Measurements from ENCODE around the gene TBPL1.
A peak's percentile ranks its signal among the peaks of the same experiment; 100 is the strongest.

TBPL1 gene

GRCh38 chr6:134009876-134010275 lies 56.9 kb downstream of the TBPL1 start:
- DNase-seq: no peak

GRCh38 chr6:134010400-134010799 lies 57.4 kb downstream of the TBPL1 start:
- no peak for DNase-seq

- DNase-seq: no peak
Measured at GRCh38 chr6:134010974-134011373, 58.0 kb downstream of the TBPL1 start.

GRCh38 chr6:134014588-134015137 lies 61.6 kb downstream of the TBPL1 start:
- no peak for DNase-seq

GRCh38 chr6:134015719-134016557 lies 62.9 kb downstream of the TBPL1 start:
- no peak for DNase-seq

- no peak for DNase-seq
Measured at GRCh38 chr6:134016558-134016814, 63.5 kb downstream of the TBPL1 start.

- DNase-seq: no peak
Measured at GRCh38 chr6:134020071-134020470, 67.0 kb downstream of the TBPL1 start.

GRCh38 chr6:134020543-134020942 lies 67.5 kb downstream of the TBPL1 start:
- no peak for DNase-seq

- DNase-seq: no peak
Measured at GRCh38 chr6:134020968-134021367, 67.9 kb downstream of the TBPL1 start.

GRCh38 chr6:134021396-134022122 lies 68.5 kb downstream of the TBPL1 start:
- DNase-seq: no peak

GRCh38 chr6:134022650-134023049 lies 69.6 kb downstream of the TBPL1 start:
- no peak for DNase-seq

- DNase-seq: no peak
Measured at GRCh38 chr6:134026597-134026996, 73.6 kb downstream of the TBPL1 start.

GRCh38 chr6:134028438-134028837 lies 75.4 kb downstream of the TBPL1 start:
- no peak for DNase-seq

GRCh38 chr6:134029495-134030455 lies 76.8 kb downstream of the TBPL1 start:
- no peak for DNase-seq

GRCh38 chr6:134031696-134032255 lies 78.8 kb downstream of the TBPL1 start:
- DNase-seq: no peak

GRCh38 chr6:134034478-134034877 lies 81.5 kb downstream of the TBPL1 start:
- DNase-seq: peak in 1 of 5 experiments; percentile 29

- no peak for DNase-seq
Measured at GRCh38 chr6:134034961-134035822, 82.2 kb downstream of the TBPL1 start.

- peak in 1 of 5 experiments; percentile 28 for DNase-seq
Measured at GRCh38 chr6:134035823-134036296, 82.8 kb downstream of the TBPL1 start.

- peak in 1 of 5 experiments; percentile 77 for DNase-seq
Measured at GRCh38 chr6:134039116-134039515, 86.1 kb downstream of the TBPL1 start.

Data from T-helper 2 cell (primary cell).